HEK293 (cell line): Measurements from ENCODE around the gene DENND2A.

ENCODE experiments used
- CTCF ChIA-PET: fragments of 350-600 bp; formaldehyde crosslinking; extraction: SDS; loops from one replicate; lab custom pipeline; 2021; ENCODE audit warnings: antibody characterized with exemption; lab: Yijun Ruan, JAX
- POLR2A ChIA-PET: fragments of 300-600 bp; formaldehyde crosslinking; extraction: SDS; loops from one replicate; lab custom pipeline; 2020; ENCODE audit warnings: antibody characterized with exemption, inconsistent platforms; lab: Yijun Ruan, JAX
- H3K27ac ChIP-seq: fragments of 200-500 bp; sonication (Bioruptor generic); 2 replicates; pipeline ENCODE4 v1.5.1; 2014; ENCODE audit warnings: low read depth, low read length, control low read depth, inconsistent platforms; ENCODE audit errors: extremely low read depth
- H3K36me3 ChIP-seq, 2 experiments: fragments of 200-500 bp in 1 of 2; sonication (Bioruptor generic) in 1 of 2; 1 replicate in 1 of 2; 2 replicates in 1 of 2; pipeline ENCODE4 v1.5.1; 2014 to 2017; ENCODE audit warnings: inconsistent platforms in 2 of 2, low read length in 2 of 2; ENCODE audit not compliant: control insufficient read depth in 2 of 2, insufficient read depth in 1 of 2
- H3K4me1 ChIP-seq: fragments of 200-500 bp; sonication (Bioruptor generic); 2 replicates; pipeline ENCODE4 v1.5.1; 2014; ENCODE audit warnings: mild to moderate bottlenecking, low read length, inconsistent platforms; ENCODE audit not compliant: control insufficient read depth, insufficient read depth
- H3K4me3 ChIP-seq: 2 replicates; pipeline ENCODE4 v1.5.1; 2011; ENCODE audit warnings: low read depth, mild to moderate bottlenecking, control low read depth, low read length, moderate library complexity
- H3K9me3 ChIP-seq: fragments of 200-500 bp; sonication (Bioruptor generic); 2 replicates; pipeline ENCODE4 v1.5.1; 2014; ENCODE audit warnings: low read depth, low read length, inconsistent platforms; ENCODE audit not compliant: control insufficient read depth, insufficient read depth
- BCL11A ChIP-seq: fragments of 450-650 bp; formaldehyde crosslinking; IDR thresholded peaks from 2 replicates; pipeline ENCODE4 v1.5.1; 2016; ENCODE audit warnings: low read depth, missing biosample characterization, missing genetic modification characterization
- OVOL3 ChIP-seq: fragments of 450-650 bp; formaldehyde crosslinking; IDR thresholded peaks from 2 replicates; pipeline ENCODE4 v1.5.1; 2016; ENCODE audit warnings: missing biosample characterization, missing genetic modification characterization
- YY2 ChIP-seq: fragments of 450-650 bp; formaldehyde crosslinking; IDR thresholded peaks from 2 replicates; pipeline ENCODE4 v1.5.1; 2016; ENCODE audit warnings: missing biosample characterization, missing genetic modification characterization
- ZBTB17 ChIP-seq: fragments of 450-650 bp; formaldehyde crosslinking; IDR thresholded peaks from 2 replicates; pipeline ENCODE4 v1.5.1; 2016; ENCODE audit warnings: missing biosample characterization, missing genetic modification characterization
- ZFP37 ChIP-seq: fragments of 450-650 bp; formaldehyde crosslinking; IDR thresholded peaks from 2 replicates; pipeline ENCODE4 v1.5.1; 2016; ENCODE audit warnings: missing biosample characterization, missing genetic modification characterization
- ZFP41 ChIP-seq: fragments of 450-650 bp; formaldehyde crosslinking; IDR thresholded peaks from 2 replicates; pipeline ENCODE4 v1.5.1; 2016; ENCODE audit warnings: missing biosample characterization, missing genetic modification characterization, borderline replicate concordance
- ZNF121 ChIP-seq: fragments of 450-650 bp; formaldehyde crosslinking; IDR thresholded peaks from 2 replicates; pipeline ENCODE4 v1.5.1; 2016; ENCODE audit warnings: missing biosample characterization, missing genetic modification characterization
- ZNF175 ChIP-seq: fragments of 450-650 bp; formaldehyde crosslinking; IDR thresholded peaks from 2 replicates; pipeline ENCODE4 v1.5.1; 2016; ENCODE audit warnings: missing biosample characterization, missing genetic modification characterization
- ZNF324 ChIP-seq: fragments of 450-650 bp; formaldehyde crosslinking; IDR thresholded peaks from 2 replicates; pipeline ENCODE4 v1.5.1; 2016; ENCODE audit warnings: missing biosample characterization, missing genetic modification characterization
- ZNF354C ChIP-seq: fragments of 450-650 bp; formaldehyde crosslinking; IDR thresholded peaks from 2 replicates; pipeline ENCODE4 v1.5.1; 2016; ENCODE audit warnings: missing biosample characterization, missing genetic modification characterization, low read depth, borderline replicate concordance
- ZNF501 ChIP-seq: fragments of 450-650 bp; formaldehyde crosslinking; IDR thresholded peaks from 2 replicates; pipeline ENCODE4 v1.5.1; 2016; ENCODE audit warnings: missing biosample characterization, missing genetic modification characterization
- ZNF514 ChIP-seq: fragments of 450-650 bp; formaldehyde crosslinking; IDR thresholded peaks from 2 replicates; pipeline ENCODE4 v1.5.1; 2016; ENCODE audit warnings: missing biosample characterization, missing genetic modification characterization
- ZNF555 ChIP-seq: fragments of 450-650 bp; formaldehyde crosslinking; conservative IDR thresholded peaks from 2 replicates; pipeline ENCODE4 v1.5.1; 2017; ENCODE audit warnings: missing biosample characterization, mild to moderate bottlenecking, missing genetic modification characterization, inconsistent platforms
- ZNF621 ChIP-seq: fragments of 450-650 bp; formaldehyde crosslinking; IDR thresholded peaks from 2 replicates; pipeline ENCODE4 v1.5.1; 2017; ENCODE audit warnings: missing biosample characterization, missing genetic modification characterization
- ZNF701 ChIP-seq: fragments of 450-650 bp; formaldehyde crosslinking; IDR thresholded peaks from 2 replicates; pipeline ENCODE4 v1.5.1; 2016; ENCODE audit warnings: missing biosample characterization, missing genetic modification characterization
- ZNF707 ChIP-seq: fragments of 450-650 bp; formaldehyde crosslinking; IDR thresholded peaks from 2 replicates; pipeline ENCODE4 v1.5.1; 2016; ENCODE audit warnings: missing biosample characterization, missing genetic modification characterization
- ZNF830 ChIP-seq: fragments of 450-650 bp; IDR thresholded peaks from 2 replicates; pipeline ENCODE4 v1.5.0; 2018; ENCODE audit warnings: missing biosample characterization, missing genetic modification characterization, low read depth, mild to moderate bottlenecking, moderate library complexity
- ZNF837 ChIP-seq: fragments of 450-650 bp; formaldehyde crosslinking; IDR thresholded peaks from 2 replicates; pipeline ENCODE4 v1.5.1; 2016; ENCODE audit warnings: missing biosample characterization, missing genetic modification characterization
- ZSCAN30 ChIP-seq: fragments of 450-650 bp; IDR thresholded peaks from 2 replicates; pipeline ENCODE4 v1.5.1; 2018; ENCODE audit warnings: missing biosample characterization, mild to moderate bottlenecking, missing genetic modification characterization, moderate library complexity
- TF ChIP-seq, protein P1 (sequence below): fragments of 450-650 bp; formaldehyde crosslinking; IDR thresholded peaks from 2 replicates; pipeline ENCODE4 v1.5.1; 2016; ENCODE audit warnings: missing biosample characterization, missing genetic modification characterization
- TF ChIP-seq, protein P2 (sequence below): fragments of 450-650 bp; formaldehyde crosslinking; IDR thresholded peaks from 2 replicates; pipeline ENCODE4 v1.5.1; 2016; ENCODE audit warnings: missing biosample characterization, missing genetic modification characterization
- TF ChIP-seq, protein P3 (sequence below): fragments of 450-650 bp; formaldehyde crosslinking; IDR thresholded peaks from 2 replicates; pipeline ENCODE4 v1.5.1; 2017; ENCODE audit warnings: missing biosample characterization, missing genetic modification characterization
- TF ChIP-seq, protein P4 (sequence below): fragments of 450-650 bp; formaldehyde crosslinking; IDR thresholded peaks from 2 replicates; pipeline ENCODE4 v1.5.1; 2016; ENCODE audit warnings: missing biosample characterization, missing genetic modification characterization
- TF ChIP-seq, protein P5 (sequence below): fragments of 450-650 bp; formaldehyde crosslinking; IDR thresholded peaks from 2 replicates; pipeline ENCODE4 v1.5.1; 2016; ENCODE audit warnings: missing biosample characterization, missing genetic modification characterization
- TF ChIP-seq, protein P6 (sequence below): fragments of 450-650 bp; formaldehyde crosslinking; IDR thresholded peaks from 2 replicates; pipeline ENCODE4 v1.5.1; 2016; ENCODE audit warnings: missing biosample characterization, missing genetic modification characterization

Gene DENND2A

DNA sequence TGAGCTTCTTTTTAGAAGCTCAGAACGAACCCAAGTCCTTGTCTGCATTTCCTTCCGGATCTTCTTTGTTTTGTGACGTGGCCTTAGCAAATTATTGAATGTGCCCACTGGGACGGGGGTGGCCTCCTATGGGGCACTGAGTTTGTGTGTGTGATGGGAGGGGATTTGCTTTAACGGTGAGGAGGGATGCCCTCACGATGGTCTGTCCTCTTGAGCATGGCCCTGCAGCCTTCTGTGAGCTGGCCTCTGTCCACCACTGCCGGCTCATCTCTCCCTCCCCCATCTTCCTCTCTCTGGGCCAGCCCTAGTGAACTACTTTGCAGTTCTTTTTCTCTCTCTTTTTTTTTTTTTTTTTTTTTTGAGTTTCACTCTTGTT, 98.4 kb downstream of the DENND2A start (continued):
- TF ChIP-seq, protein P1, sequence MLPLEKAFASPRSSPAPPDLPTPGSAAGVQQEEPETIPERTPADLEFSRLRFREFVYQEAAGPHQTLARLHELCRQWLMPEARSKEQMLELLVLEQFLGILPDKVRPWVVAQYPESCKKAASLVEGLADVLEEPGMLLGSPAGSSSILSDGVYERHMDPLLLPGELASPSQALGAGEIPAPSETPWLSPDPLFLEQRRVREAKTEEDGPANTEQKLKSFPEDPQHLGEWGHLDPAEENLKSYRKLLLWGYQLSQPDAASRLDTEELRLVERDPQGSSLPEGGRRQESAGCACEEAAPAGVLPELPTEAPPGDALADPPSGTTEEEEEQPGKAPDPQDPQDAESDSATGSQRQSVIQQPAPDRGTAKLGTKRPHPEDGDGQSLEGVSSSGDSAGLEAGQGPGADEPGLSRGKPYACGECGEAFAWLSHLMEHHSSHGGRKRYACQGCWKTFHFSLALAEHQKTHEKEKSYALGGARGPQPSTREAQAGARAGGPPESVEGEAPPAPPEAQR (tag by site-specific recombination) = no peak
- TF ChIP-seq ZNF837 (no peak), ZNF324 (tag by site-specific recombination) (no peak), YY2 (tag by site-specific recombination) (no peak), ZNF707 (tag by site-specific recombination) (no peak), ZBTB17 (tag by site-specific recombination) (no peak), ZNF501 (tag by site-specific recombination) (no peak), ZFP37 (tag by site-specific recombination) (no peak), ZNF555 (no peak), ZNF121 (no peak), ZNF514 (tag by site-specific recombination) (no peak)
- TF ChIP-seq, protein P2, sequence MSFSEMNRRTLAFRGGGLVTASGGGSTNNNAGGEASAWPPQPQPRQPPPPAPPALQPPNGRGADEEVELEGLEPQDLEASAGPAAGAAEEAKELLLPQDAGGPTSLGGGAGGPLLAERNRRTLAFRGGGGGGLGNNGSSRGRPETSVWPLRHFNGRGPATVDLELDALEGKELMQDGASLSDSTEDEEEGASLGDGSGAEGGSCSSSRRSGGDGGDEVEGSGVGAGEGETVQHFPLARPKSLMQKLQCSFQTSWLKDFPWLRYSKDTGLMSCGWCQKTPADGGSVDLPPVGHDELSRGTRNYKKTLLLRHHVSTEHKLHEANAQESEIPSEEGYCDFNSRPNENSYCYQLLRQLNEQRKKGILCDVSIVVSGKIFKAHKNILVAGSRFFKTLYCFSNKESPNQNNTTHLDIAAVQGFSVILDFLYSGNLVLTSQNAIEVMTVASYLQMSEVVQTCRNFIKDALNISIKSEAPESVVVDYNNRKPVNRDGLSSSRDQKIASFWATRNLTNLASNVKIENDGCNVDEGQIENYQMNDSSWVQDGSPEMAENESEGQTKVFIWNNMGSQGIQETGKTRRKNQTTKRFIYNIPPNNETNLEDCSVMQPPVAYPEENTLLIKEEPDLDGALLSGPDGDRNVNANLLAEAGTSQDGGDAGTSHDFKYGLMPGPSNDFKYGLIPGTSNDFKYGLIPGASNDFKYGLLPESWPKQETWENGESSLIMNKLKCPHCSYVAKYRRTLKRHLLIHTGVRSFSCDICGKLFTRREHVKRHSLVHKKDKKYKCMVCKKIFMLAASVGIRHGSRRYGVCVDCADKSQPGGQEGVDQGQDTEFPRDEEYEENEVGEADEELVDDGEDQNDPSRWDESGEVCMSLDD (tag by site-specific recombination) = no peak
- TF ChIP-seq, protein P3, sequence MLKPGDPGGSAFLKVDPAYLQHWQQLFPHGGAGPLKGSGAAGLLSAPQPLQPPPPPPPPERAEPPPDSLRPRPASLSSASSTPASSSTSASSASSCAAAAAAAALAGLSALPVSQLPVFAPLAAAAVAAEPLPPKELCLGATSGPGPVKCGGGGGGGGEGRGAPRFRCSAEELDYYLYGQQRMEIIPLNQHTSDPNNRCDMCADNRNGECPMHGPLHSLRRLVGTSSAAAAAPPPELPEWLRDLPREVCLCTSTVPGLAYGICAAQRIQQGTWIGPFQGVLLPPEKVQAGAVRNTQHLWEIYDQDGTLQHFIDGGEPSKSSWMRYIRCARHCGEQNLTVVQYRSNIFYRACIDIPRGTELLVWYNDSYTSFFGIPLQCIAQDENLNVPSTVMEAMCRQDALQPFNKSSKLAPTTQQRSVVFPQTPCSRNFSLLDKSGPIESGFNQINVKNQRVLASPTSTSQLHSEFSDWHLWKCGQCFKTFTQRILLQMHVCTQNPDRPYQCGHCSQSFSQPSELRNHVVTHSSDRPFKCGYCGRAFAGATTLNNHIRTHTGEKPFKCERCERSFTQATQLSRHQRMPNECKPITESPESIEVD = no peak

DNA sequence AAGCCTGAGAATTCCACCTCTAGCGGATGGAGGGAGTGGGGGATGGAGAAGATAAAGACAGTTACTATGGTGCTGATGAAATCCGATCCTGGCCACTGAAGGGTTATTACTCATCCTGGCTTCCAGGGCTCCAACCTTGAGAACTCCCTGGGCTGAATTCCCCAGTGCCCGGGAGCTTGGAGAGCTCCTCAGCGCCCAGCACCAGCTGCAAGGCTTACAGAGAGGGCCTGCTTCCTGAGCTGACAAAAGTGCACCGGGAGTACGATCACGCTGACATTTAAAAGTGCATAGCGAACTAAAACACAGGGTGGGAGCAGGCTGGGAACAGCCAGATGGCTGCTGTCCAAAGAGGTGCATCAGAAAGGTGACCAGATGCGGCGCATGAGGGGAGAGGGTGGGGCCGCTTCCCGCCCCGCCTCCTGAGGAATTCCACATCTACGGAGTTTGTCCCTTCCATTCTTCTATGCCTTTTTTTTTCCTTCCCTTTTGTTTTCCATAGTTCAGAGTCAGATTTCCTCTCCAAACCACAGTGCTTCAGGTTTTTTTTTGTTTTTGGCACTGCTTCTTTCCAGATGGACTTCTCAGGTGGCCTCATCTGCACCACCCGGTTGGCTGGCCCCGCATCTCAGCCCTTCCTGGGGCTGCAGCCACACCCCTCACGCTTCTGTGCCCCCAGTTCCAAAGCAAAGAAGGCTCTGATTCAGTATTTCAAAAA, 98.9 kb downstream of the DENND2A start:
- H3K9me3 ChIP-seq = no peaks in the 10 kb centered on the region
- peak overlapping the region; percentile 17 for H3K4me3 ChIP-seq
- H3K36me3 ChIP-seq = peaks cover 0 to 2% of the 10 kb centered on the region in 2 experiments; a peak in 1 of 3 replicates
- no peak overlapping the region; the same call in 1 of the 2 replicates for H3K27ac ChIP-seq
- ChIA-PET CTCF (interaction anchor here (0.6 to 1.4 kb wide), 3 partner anchors 24 to 105 kb away, joined by 3 to 7 read pairs (median 4); no protein-coding TSS in a partner anchor), POLR2A (interaction anchor here (0.6 kb wide), 1 partner anchor 61 kb away, joined by 3 read pairs; no protein-coding TSS in a partner anchor)
- no peaks in the 10 kb centered on the region for H3K4me1 ChIP-seq
- TF ChIP-seq ZNF354C (no peak), ZNF621 (no peak), ZNF175 (tag by site-specific recombination) (no peak), ZNF701 (tag by site-specific recombination) (no peak), ZNF830 (tag by site-specific recombination) (no peak), ZSCAN30 (tag by site-specific recombination) (no peak), OVOL3 (tag by site-specific recombination) (no peak), BCL11A (tag by site-specific recombination) (no peak; the same call in 1 of the 2 replicates), ZFP41 (tag by site-specific recombination) (no peak)
- TF ChIP-seq, protein P4, sequence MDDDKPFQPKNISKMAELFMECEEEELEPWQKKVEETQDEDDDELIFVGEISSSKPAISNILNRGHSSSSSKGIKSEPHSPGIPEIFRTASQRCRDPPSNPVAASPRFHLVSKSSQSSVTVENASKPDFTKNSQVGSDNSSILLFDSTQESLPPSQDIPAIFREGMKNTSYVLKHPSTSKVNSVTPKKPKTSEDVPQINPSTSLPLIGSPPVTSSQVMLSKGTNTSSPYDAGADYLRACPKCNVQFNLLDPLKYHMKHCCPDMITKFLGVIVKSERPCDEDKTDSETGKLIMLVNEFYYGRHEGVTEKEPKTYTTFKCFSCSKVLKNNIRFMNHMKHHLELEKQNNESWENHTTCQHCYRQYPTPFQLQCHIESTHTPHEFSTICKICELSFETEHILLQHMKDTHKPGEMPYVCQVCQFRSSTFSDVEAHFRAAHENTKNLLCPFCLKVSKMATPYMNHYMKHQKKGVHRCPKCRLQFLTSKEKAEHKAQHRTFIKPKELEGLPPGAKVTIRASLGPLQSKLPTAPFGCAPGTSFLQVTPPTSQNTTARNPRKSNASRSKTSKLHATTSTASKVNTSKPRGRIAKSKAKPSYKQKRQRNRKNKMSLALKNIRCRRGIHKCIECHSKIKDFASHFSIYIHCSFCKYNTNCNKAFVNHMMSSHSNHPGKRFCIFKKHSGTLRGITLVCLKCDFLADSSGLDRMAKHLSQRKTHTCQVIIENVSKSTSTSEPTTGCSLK (tag by site-specific recombination) = no peak
- TF ChIP-seq, protein P5, sequence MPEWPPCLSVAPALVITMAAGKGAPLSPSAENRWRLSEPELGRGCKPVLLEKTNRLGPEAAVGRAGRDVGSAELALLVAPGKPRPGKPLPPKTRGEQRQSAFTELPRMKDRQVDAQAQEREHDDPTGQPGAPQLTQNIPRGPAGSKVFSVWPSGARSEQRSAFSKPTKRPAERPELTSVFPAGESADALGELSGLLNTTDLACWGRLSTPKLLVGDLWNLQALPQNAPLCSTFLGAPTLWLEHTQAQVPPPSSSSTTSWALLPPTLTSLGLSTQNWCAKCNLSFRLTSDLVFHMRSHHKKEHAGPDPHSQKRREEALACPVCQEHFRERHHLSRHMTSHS (tag by site-specific recombination) = no peak
- TF ChIP-seq, protein P6, sequence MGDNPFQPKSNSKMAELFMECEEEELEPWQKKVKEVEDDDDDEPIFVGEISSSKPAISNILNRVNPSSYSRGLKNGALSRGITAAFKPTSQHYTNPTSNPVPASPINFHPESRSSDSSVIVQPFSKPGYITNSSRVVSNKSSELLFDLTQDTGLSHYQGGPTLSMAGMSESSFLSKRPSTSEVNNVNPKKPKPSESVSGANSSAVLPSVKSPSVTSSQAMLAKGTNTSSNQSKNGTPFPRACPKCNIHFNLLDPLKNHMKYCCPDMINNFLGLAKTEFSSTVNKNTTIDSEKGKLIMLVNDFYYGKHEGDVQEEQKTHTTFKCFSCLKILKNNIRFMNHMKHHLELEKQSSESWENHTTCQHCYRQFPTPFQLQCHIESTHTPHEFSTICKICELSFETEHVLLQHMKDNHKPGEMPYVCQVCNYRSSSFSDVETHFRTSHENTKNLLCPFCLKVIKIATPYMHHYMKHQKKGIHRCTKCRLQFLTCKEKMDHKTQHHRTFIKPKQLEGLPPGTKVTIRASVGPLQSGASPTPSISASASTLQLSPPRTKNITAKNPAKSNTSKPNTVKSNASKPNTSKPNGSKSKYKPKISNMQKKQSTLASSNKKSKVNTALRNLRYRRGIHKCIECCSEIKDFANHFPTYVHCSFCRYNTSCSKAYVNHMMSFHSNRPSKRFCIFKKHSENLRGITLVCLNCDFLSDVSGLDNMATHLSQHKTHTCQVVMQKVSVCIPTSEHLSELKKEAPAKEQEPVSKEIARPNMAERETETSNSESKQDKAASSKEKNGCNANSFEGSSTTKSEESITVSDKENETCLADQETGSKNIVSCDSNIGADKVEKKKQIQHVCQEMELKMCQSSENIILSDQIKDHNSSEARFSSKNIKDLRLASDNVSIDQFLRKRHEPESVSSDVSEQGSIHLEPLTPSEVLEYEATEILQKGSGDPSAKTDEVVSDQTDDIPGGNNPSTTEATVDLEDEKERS = no peak
